GM12892 (cell line): ENCODE data around the gene MED8.
"Not testable (repeated sequence)": the region's sequence is repeated elsewhere in the genome, so short reads cannot be mapped to it uniquely, and the experiment has no call there.

Experiments used
- POLR2A ChIP-seq: IDR thresholded peaks from 2 replicates; pipeline ENCODE4 v1.6.1; 2011; ENCODE audit warnings: low read depth, low read length, control low read depth
- POLR2AphosphoS5 ChIP-seq: IDR thresholded peaks from 2 replicates; pipeline ENCODE4 v1.6.1; 2011; ENCODE audit warnings: low read depth, low read length, control low read depth

DNA sequence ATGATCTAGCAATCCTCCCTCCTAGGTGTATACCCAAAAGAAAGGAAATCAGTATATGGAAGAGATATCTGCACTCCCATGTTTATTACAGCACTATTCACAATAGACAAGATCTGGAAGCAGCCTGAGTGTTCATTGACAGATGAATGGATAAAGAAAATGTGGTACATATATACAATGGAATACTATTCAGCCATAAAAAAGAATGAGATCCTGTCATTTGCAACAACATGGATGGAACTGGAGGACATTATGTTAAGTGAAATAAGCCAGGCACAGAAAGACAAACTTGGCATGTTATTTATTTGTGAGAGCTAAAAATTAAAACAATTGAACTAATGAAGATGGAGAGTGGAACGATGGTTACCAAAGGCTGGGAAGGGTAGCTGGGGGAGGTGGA, 23.8 kb upstream of the MED8 start:
- TF ChIP-seq POLR2AphosphoS5, POLR2A: not testable (repeated sequence)
